Endothelial cell (in vitro differentiated cells): Measurements from ENCODE around the gene PARM1. TPM values are rescaled to one million over a fixed set of nuclear protein-coding genes. Genes with fewer than 3 reads are reported as not detected.

Experiments used
- DNase-seq: peaks from one replicate; pipeline ENCODE4 v3.0.0; 2021; ENCODE audit warnings: low spot score
- H3K27ac Mint-ChIP-seq: one replicate; pipeline ENCODE4 v1.8.0; 2021; ENCODE audit warnings: mixed read lengths, inconsistent platforms; ENCODE audit not compliant: unreplicated experiment
- H3K27me3 Mint-ChIP-seq: one replicate; pipeline ENCODE4 v1.8.0; 2021; ENCODE audit warnings: mild to moderate bottlenecking, moderate library complexity, mixed read lengths, inconsistent platforms; ENCODE audit not compliant: unreplicated experiment
- H3K36me3 Mint-ChIP-seq: one replicate; pipeline ENCODE4 v1.8.0; 2021; ENCODE audit warnings: mild to moderate bottlenecking, low read depth, mixed read lengths, inconsistent platforms; ENCODE audit not compliant: unreplicated experiment
- H3K4me1 Mint-ChIP-seq: one replicate; pipeline ENCODE4 v1.8.0; 2021; ENCODE audit warnings: mild to moderate bottlenecking, mixed read lengths, inconsistent platforms; ENCODE audit not compliant: unreplicated experiment
- H3K4me3 Mint-ChIP-seq: one replicate; pipeline ENCODE4 v1.8.0; 2021; ENCODE audit warnings: mild to moderate bottlenecking, mixed read lengths, inconsistent platforms; ENCODE audit not compliant: unreplicated experiment
- H3K9me3 Mint-ChIP-seq: one replicate; pipeline ENCODE4 v1.8.0; 2021; ENCODE audit warnings: mixed read lengths, inconsistent platforms; ENCODE audit not compliant: unreplicated experiment
- CTCF ChIP-seq: fragments of 200-600 bp; sonication (generic); IDR thresholded peaks from one replicate; pipeline ENCODE4 v1.5.0; 2021; ENCODE audit warnings: antibody characterized with exemption; ENCODE audit not compliant: unreplicated experiment
- total RNA-seq: library from RNA; stranded (reverse); fragmentation: NEBNext Ultra II Directional; extraction: Animal tissue kit (Norgen Biotek cat#: 25700); gene quantifications from one replicate; pipeline ENCODE4 v1.2.1, GENCODE V29; 2021; ENCODE audit not compliant: unreplicated experiment

The PARM1 gene
- total RNA-seq, 1 donor from 2014 or later: 0.18 TPM

GRCh38 chr4:75048208-75048879 lies 115.4 kb downstream of the PARM1 start:
- TF ChIP-seq CTCF: no peak

GRCh38 chr4:75051431-75051830 lies 118.5 kb downstream of the PARM1 start:
- Mint-ChIP-seq H3K27ac (no peak overlapping the region), H3K36me3 (no peaks in the 10 kb centered on the region), H3K27me3 (peaks cover 2% of the 10 kb centered on the region), H3K4me1 (peaks cover 10% of the 10 kb centered on the region), H3K4me3 (no peak overlapping the region), H3K9me3 (no peaks in the 10 kb centered on the region)
- no peak for TF ChIP-seq CTCF
- DNase-seq: no peak

More at GRCh38 chr4:75048208-75048879, 115.4 kb downstream of the PARM1 start:
- H3K4me1 Mint-ChIP-seq: peaks cover 4% of the 10 kb centered on the region
- no peaks in the 10 kb centered on the region for H3K36me3 Mint-ChIP-seq
- H3K4me3 Mint-ChIP-seq: no peak overlapping the region
- no peak overlapping the region for H3K27ac Mint-ChIP-seq
- no peaks in the 10 kb centered on the region for H3K9me3 Mint-ChIP-seq
- H3K27me3 Mint-ChIP-seq: peaks cover 4% of the 10 kb centered on the region
- DNase-seq: no peak

- peaks cover 2% of the 10 kb centered on the region for H3K27me3 Mint-ChIP-seq
- no peak for TF ChIP-seq CTCF
- no peaks in the 10 kb centered on the region for H3K36me3 Mint-ChIP-seq
- no peaks in the 10 kb centered on the region for H3K9me3 Mint-ChIP-seq
- H3K4me3 Mint-ChIP-seq: no peak overlapping the region
- no peak overlapping the region for H3K27ac Mint-ChIP-seq
- DNase-seq: no peak
- peaks cover 10% of the 10 kb centered on the region for H3K4me1 Mint-ChIP-seq
These were observed 120.4 kb downstream of the PARM1 start for GRCh38 chr4:75053352-75053751.

- Mint-ChIP-seq H3K36me3 (no peaks in the 10 kb centered on the region), H3K9me3 (no peaks in the 10 kb centered on the region), H3K27me3 (peaks cover under 1% of the 10 kb centered on the region), H3K4me3 (no peak overlapping the region), H3K27ac (no peak overlapping the region), H3K4me1 (peaks cover 10% of the 10 kb centered on the region)
- TF ChIP-seq CTCF: no peak
- DNase-seq: no peak
These were observed 121.2 kb downstream of the PARM1 start for GRCh38 chr4:75054078-75054477.

- no peak for TF ChIP-seq CTCF
- Mint-ChIP-seq H3K36me3 (no peaks in the 10 kb centered on the region), H3K27ac (no peak overlapping the region), H3K4me1 (peaks cover 10% of the 10 kb centered on the region), H3K27me3 (no peaks in the 10 kb centered on the region), H3K4me3 (no peak overlapping the region), H3K9me3 (no peaks in the 10 kb centered on the region)
- DNase-seq: no peak
These were observed 123.4 kb downstream of the PARM1 start for GRCh38 chr4:75056277-75056676.
